K562 (cell line): ENCODE results near the gene PITPNB. TPM values are rescaled to one million over a fixed set of nuclear protein-coding genes. Genes with fewer than 3 reads are reported as not detected.

Experiments
- ATAC-seq: fragments of 200-7000 bp; cut with Tn5 transposase; 3 replicates; pipeline ENCODE4 v1.9.1; 2020; ENCODE audit warnings: moderate library complexity
- BruUV-seq: library from RNA; stranded (reverse); fragments of 400-500 nt; replicated peaks from 2 replicates; lab custom pipeline; 2021; lab: Mats Ljungman, UMichigan
- CTCF ChIA-PET: fragments of 300-600 bp; formaldehyde crosslinking; extraction: SDS; loops from one replicate; lab custom pipeline; 2021; ENCODE audit warnings: low intra/inter-chr PET ratio; lab: Yijun Ruan, JAX
- POLR2A ChIA-PET: fragments of 300-600, 350-650 bp; sonication (Branson Sonifier 250); formaldehyde crosslinking; extraction: SDS; loops from one replicate; lab custom pipeline; 2021; ENCODE audit warnings: antibody characterized with exemption, inconsistent platforms; lab: Yijun Ruan, JAX
- DNase-seq, 4 experiments: peaks; one replicate each; pipeline versions ENCODE4 v3.0.0 to v3.0.0-alpha.2; 2011 to 2018; ENCODE audit warnings: low spot score in 3 of 4, mixed read lengths in 3 of 4; ENCODE audit errors: extremely low read depth in 1 of 4
- FAIRE-seq: peaks from 2 replicates; lab custom pipeline; 2011; peaks lifted over from hg19 to GRCh38; lab: Jason Lieb, UNC
- H2AFZ ChIP-seq: 2 replicates; pipeline ENCODE4 v1.6.0; 2011; ENCODE audit warnings: low read depth, low read length, control low read depth, inconsistent platforms
- H3K27ac ChIP-seq: fragments of 200-600 bp; 3 replicates; pipeline ENCODE4 v1.8.0; 2011; ENCODE audit warnings: low read depth, mild to moderate bottlenecking, control low read depth, inconsistent platforms, low read length, moderate library complexity, mixed read lengths; ENCODE audit errors: extremely low read depth
- H3K27me3 ChIP-seq, 2 experiments: fragments of 300-600 bp in 1 of 2; 2 replicates in 1 of 2; 3 replicates in 1 of 2; pipeline versions ENCODE4 v1.6.0 to v1.8.0; 2011; ENCODE audit warnings: inconsistent platforms in 2 of 2, low read length in 2 of 2, mild to moderate bottlenecking in 1 of 2, mixed read lengths in 1 of 2, moderate library complexity in 1 of 2; ENCODE audit not compliant: control insufficient read depth in 2 of 2, insufficient read depth in 2 of 2
- H3K36me3 ChIP-seq: fragments of 300-600 bp; 3 replicates; pipeline ENCODE4 v1.8.0; 2011; ENCODE audit warnings: mild to moderate bottlenecking, low read length, inconsistent platforms; ENCODE audit not compliant: control insufficient read depth, insufficient read depth
- H3K4me1 ChIP-seq, 2 experiments: fragments of 200-600 bp in 1 of 2; replicated peaks in 1 of 2; 2 replicates in 1 of 2; 3 replicates in 1 of 2; pipeline versions ENCODE4 v1.5.1 to v1.8.0; 2011; ENCODE audit warnings: inconsistent platforms in 2 of 2, low read length in 2 of 2, mild to moderate bottlenecking in 1 of 2, mixed read lengths in 1 of 2, moderate library complexity in 1 of 2; ENCODE audit not compliant: control insufficient read depth in 2 of 2, insufficient read depth in 2 of 2
- H3K4me2 ChIP-seq: 2 replicates; pipeline ENCODE4 v1.6.1; 2011; ENCODE audit warnings: low read length, control low read depth, inconsistent platforms, mixed read lengths; ENCODE audit not compliant: insufficient read depth
- H3K4me3 ChIP-seq: fragments of 200-600 bp; sonication (generic), shearing (Covaris generic); 2 replicates; pipeline ENCODE4 v1.5.1; 2016; ENCODE audit warnings: control low read depth, inconsistent platforms
- H3K79me2 ChIP-seq: fragments of 200-600 bp; 3 replicates; pipeline ENCODE4 v1.8.0; 2011; ENCODE audit warnings: low read length, inconsistent platforms; ENCODE audit not compliant: control insufficient read depth, insufficient read depth
- H3K9ac ChIP-seq, 2 experiments: 2 replicates each; pipeline versions ENCODE4 v1.6.0 to v1.6.1; 2011; ENCODE audit warnings: low read depth in 2 of 2, low read length in 2 of 2, control low read depth in 1 of 2, inconsistent platforms in 1 of 2, mild to moderate bottlenecking in 1 of 2, mixed read lengths in 1 of 2; ENCODE audit not compliant: insufficient read depth in 1 of 2
- H3K9me1 ChIP-seq: one replicate; pipeline ENCODE4 v1.6.0; 2011; ENCODE audit warnings: inconsistent platforms, mild to moderate bottlenecking, low read length, moderate library complexity; ENCODE audit not compliant: control insufficient read depth, insufficient read depth
- H3K9me3 ChIP-seq: replicated peaks from 2 replicates; pipeline ENCODE4 v1.5.1; 2011; ENCODE audit warnings: low read depth, low read length, inconsistent platforms; ENCODE audit not compliant: control insufficient read depth, insufficient read depth
- H4K20me1 ChIP-seq: replicated peaks from 2 replicates; pipeline ENCODE4 v1.6.1; 2011; ENCODE audit warnings: low read length, inconsistent platforms, mixed read lengths; ENCODE audit not compliant: control insufficient read depth, insufficient read depth
- CBFA2T2 ChIP-seq: fragments of 450-650 bp; conservative IDR thresholded peaks from 2 replicates; pipeline ENCODE4 v1.6.1; 2017; ENCODE audit warnings: mild to moderate bottlenecking
- CHD2 ChIP-seq: IDR thresholded peaks from 2 replicates; pipeline ENCODE4 v1.6.1; 2011; ENCODE audit warnings: low read depth, low read length
- DMBX1 ChIP-seq: fragments of 250-450 bp; sonication (Bioruptor Pico); IDR thresholded peaks from 2 replicates; pipeline ENCODE4 v1.8.0; 2022; ENCODE audit warnings: inconsistent platforms, mild to moderate bottlenecking, moderate library complexity, borderline replicate concordance
- FOXP1 ChIP-seq: sonication (generic); formaldehyde crosslinking; IDR thresholded peaks from 2 replicates; pipeline ENCODE4 v1.8.0; 2022; ENCODE audit warnings: mild to moderate bottlenecking, missing genetic modification reagents
- HMBOX1 ChIP-seq: sonication (generic); IDR thresholded peaks from 2 replicates; pipeline ENCODE4 v1.6.1; 2016
- KDM4B ChIP-seq, 2 experiments: fragments of 450-650 bp in 1 of 2; sonication (generic) in 1 of 2; IDR thresholded peaks; 2 replicates each; pipeline ENCODE4 v1.6.1; 2016 to 2017; ENCODE audit warnings: borderline replicate concordance in 2 of 2, antibody characterized with exemption in 1 of 2, low read depth in 1 of 2, mild to moderate bottlenecking in 1 of 2
- NCOA2 ChIP-seq, 2 experiments: fragments of 450-650 bp; IDR thresholded peaks; 2 replicates each; pipeline ENCODE4 v1.6.1; 2018; ENCODE audit warnings: mild to moderate bottlenecking in 2 of 2, moderate library complexity in 1 of 2; ENCODE audit not compliant: partially characterized antibody in 2 of 2
- NR2C2 ChIP-seq, 2 experiments: fragments of 200-800 bp in 1 of 2; sonication (Bioruptor generic) in 1 of 2; sonication (generic) in 1 of 2; formaldehyde crosslinking in 1 of 2; IDR thresholded peaks; 2 replicates each; pipeline versions ENCODE4 v1.6.1 to v1.8.0; 2016 to 2022; ENCODE audit warnings: mild to moderate bottlenecking in 1 of 2, missing compliant biosample characterization in 1 of 2, missing genetic modification characterization in 1 of 2, missing genetic modification reagents in 1 of 2
- PHF8 ChIP-seq: fragments of 200-600 bp; sonication (generic); IDR thresholded peaks from 2 replicates; pipeline ENCODE4 v1.6.1; 2012; ENCODE audit warnings: mixed run types, mild to moderate bottlenecking, inconsistent platforms, low read length, moderate library complexity, borderline replicate concordance
- TEAD2 ChIP-seq: fragments of 450-650 bp; IDR thresholded peaks from 2 replicates; pipeline ENCODE4 v1.6.1; 2016; ENCODE audit warnings: missing genetic modification characterization, control low read depth, missing compliant biosample characterization
- ZC3H4 ChIP-seq: sonication (generic); formaldehyde crosslinking; IDR thresholded peaks from 2 replicates; pipeline ENCODE4 v1.9.0; 2021; ENCODE audit warnings: missing genetic modification reagents, borderline replicate concordance
- WGBS: fragments of 100-300 bp; shearing (Covaris generic); methylation state at CpG from one replicate; pipeline ENCODE4 v1.1.6; 2016; ENCODE audit warnings: low coverage, mixed read lengths; ENCODE audit not compliant: insufficient coverage; ENCODE audit errors: missing lambda C conversion rate; 5-methylcytosine and 5-hydroxymethylcytosine counted together
- in situ Hi-C: fragments of 300-500 bp; cut with MboI; formaldehyde crosslinking; loops from 4 replicates; pipeline ENCODE4 v1.15.0; 2018; ENCODE audit warnings: inconsistent platforms, mixed read lengths
- intact Hi-C: fragments of 100-400 bp; cut with micrococcal nuclease; formaldehyde crosslinking; loops from 2 replicates; pipeline ENCODE4 v1.14.2; 2022
- polyA plus RNA-seq, 8 experiments: library from polyadenylated mRNA; depleted of rRNA in 4 of 8; stranded (reverse) in 5 of 8; unstranded in 3 of 8; fragments of >200 nt; fragmentation: Nextera tagmentation in 2 of 8; fragmentation: Illumina TruSeq in 1 of 8; extraction: Ambion mirVana in 2 of 8; extraction: Trizol in 1 of 8; gene quantifications; 2 replicates each; pipeline versions ENCODE4 v1.2.1 to v1.2.3, GENCODE V29; 2011 to 2014; ENCODE audit warnings: inconsistent platforms in 1 of 8, missing spikeins in 1 of 8
- total RNA-seq, 7 experiments: library from RNA; depleted of rRNA in 6 of 7; stranded (reverse); fragments of >200 nt in 6 of 7; fragmentation: Illumina TruSeq in 2 of 7; extraction: Trizol in 2 of 7; gene quantifications; 2 replicates each; pipeline versions ENCODE4 v1.2.1 to v1.2.3, GENCODE V29; 2011 to 2021; ENCODE audit warnings: low replicate concordance in 1 of 7
- TF ChIP-seq, protein P1 (sequence below): fragments of 250-450 bp; sonication (Bioruptor Pico); IDR thresholded peaks from 2 replicates; pipeline ENCODE4 v1.8.0; 2022; ENCODE audit warnings: inconsistent platforms, mild to moderate bottlenecking, moderate library complexity, borderline replicate concordance
- TF ChIP-seq, protein P2 (sequence below): IDR thresholded peaks from 2 replicates; pipeline ENCODE4 v1.6.1; 2012; ENCODE audit warnings: low read depth, low read length, improper control_type of control experiment, borderline replicate concordance

The PITPNB gene
- total and polyA plus RNA-seq, 9 of the 15 experiments (the other 6 are each of a cell fraction or from before 2014, with no cell fraction given): 13.1 to 52.4 (median 34.7) TPM

- FAIRE-seq (no peak), DNase-seq (no peak), ATAC-seq (no peak)
- H3K4me1 ChIP-seq: no peaks in the 10 kb centered on the region
- no peaks in the 10 kb centered on the region for H3K9me1 ChIP-seq
- H2AFZ ChIP-seq: no peak overlapping the region
- no peak overlapping the region for H3K4me2 ChIP-seq
- 88% methylated on average over 5 of the region's 5 CpGs for WGBS
- H3K79me2 ChIP-seq: peaks cover 18% of the 10 kb centered on the region
- no peak overlapping the region; a peak in 1 of 4 replicates for H3K9ac ChIP-seq
- no TSS peak for BruUV-seq
- ChIA-PET CTCF (no interaction called here), POLR2A (interaction anchor here (0.6 to 1.2 kb wide), 3 partner anchors 11 to 130 kb away, joined by 3 read pairs; no protein-coding TSS in a partner anchor)
- intact Hi-C loops: loop anchor here (10.0 kb wide), 1 partner anchor 51 kb away; no protein-coding TSS in a partner anchor
- no peak overlapping the region for H3K4me3 ChIP-seq
- no peaks in the 10 kb centered on the region for H3K9me3 ChIP-seq
- H3K27ac ChIP-seq: no peak overlapping the region
- H3K27me3 ChIP-seq: no peaks in the 10 kb centered on the region
- peaks cover 58% of the 10 kb centered on the region for H3K36me3 ChIP-seq
- in situ Hi-C loops: loop anchor here (25.0 kb wide), 1 partner anchor 703 kb away; no protein-coding TSS in a partner anchor
- H4K20me1 ChIP-seq: peaks cover 8% of the 10 kb centered on the region; the same call in 1 of the 2 replicates
- TF ChIP-seq PHF8 (no peak), CHD2 (no peak), KDM4B (IDR thresholded peaks at IDR 0.05; ENCODE audit: borderline replicate concordance in 2 of 2, low read depth in 1 of 2) (no peak), HMBOX1 (no peak), DMBX1 (no peak), NR2C2 (CRISPR knock-in tag; IDR thresholded peaks at IDR 0.05) (no peak), NR2C2 (tag; IDR thresholded peaks at IDR 0.05) (no peak), FOXP1 (CRISPR knock-in tag) (no peak), TEAD2 (tag) (no peak), CBFA2T2 (no peak), ZC3H4 (CRISPR knock-in tag) (no peak), NCOA2 (IDR thresholded peaks at IDR 0.05; ENCODE audit: partially characterized antibody in 2 of 2) (no peak)
- TF ChIP-seq, protein P1, sequence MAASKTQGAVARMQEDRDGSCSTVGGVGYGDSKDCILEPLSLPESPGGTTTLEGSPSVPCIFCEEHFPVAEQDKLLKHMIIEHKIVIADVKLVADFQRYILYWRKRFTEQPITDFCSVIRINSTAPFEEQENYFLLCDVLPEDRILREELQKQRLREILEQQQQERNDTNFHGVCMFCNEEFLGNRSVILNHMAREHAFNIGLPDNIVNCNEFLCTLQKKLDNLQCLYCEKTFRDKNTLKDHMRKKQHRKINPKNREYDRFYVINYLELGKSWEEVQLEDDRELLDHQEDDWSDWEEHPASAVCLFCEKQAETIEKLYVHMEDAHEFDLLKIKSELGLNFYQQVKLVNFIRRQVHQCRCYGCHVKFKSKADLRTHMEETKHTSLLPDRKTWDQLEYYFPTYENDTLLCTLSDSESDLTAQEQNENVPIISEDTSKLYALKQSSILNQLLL (CRISPR knock-in tag): no peak
- TF ChIP-seq, protein P2, sequence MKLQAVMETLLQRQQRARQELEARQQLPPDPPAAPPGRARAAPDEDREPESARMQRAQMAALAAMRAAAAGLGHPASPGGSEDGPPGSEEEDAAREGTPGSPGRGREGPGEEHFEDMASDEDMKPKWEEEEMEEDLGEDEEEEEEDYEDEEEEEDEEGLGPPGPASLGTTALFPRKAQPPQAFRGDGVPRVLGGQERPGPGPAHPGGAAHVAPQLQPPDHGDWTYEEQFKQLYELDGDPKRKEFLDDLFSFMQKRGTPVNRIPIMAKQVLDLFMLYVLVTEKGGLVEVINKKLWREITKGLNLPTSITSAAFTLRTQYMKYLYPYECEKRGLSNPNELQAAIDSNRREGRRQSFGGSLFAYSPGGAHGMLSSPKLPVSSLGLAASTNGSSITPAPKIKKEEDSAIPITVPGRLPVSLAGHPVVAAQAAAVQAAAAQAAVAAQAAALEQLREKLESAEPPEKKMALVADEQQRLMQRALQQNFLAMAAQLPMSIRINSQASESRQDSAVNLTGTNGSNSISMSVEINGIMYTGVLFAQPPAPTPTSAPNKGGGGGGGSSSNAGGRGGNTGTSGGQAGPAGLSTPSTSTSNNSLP: no peak
These were observed 35.3 kb downstream of the PITPNB start for GRCh38 chr22:27883656-27884350.
